Measurements from ENCODE around the gene IQCE.

DNA sequence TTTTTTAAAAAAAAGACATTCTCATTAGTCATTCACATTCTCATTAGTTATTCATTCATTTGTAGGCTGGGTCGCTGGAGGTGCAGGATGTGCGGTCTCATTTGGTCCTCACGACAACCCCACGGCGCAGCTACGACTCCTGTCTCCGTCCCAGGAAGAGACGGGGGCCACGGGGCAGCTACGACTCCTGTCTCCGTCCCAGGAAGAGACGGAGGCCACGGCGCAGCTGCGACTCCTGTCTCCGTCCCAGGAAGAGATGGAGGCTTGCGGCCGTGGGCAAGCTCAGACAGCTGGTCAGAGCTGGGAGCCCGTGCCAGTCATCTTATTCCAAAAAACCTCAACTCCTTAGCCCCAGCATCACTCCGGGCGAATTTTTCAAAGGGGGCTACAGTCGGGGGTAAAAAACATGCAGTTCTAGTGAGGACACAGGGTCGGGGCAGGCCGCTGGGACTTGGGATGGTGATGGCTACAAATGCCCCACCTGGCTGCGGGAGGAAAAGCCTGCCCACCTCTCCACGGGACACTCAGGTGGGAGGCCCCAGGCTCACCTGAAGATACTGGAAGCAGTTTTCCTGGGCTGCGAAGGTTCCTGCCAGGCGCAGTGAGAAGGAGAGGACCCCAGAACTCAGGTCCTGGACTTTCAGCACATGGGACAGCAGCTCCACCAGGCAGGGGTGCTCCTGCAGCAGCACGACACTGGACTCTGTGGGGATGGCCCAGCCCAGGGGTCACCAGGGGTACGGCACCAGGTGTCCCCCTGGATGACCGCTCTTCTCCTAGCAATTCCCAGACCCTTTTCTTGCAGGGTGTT, 11.8 kb upstream of the IQCE start:
- TF ChIP-seq, protein P1, sequence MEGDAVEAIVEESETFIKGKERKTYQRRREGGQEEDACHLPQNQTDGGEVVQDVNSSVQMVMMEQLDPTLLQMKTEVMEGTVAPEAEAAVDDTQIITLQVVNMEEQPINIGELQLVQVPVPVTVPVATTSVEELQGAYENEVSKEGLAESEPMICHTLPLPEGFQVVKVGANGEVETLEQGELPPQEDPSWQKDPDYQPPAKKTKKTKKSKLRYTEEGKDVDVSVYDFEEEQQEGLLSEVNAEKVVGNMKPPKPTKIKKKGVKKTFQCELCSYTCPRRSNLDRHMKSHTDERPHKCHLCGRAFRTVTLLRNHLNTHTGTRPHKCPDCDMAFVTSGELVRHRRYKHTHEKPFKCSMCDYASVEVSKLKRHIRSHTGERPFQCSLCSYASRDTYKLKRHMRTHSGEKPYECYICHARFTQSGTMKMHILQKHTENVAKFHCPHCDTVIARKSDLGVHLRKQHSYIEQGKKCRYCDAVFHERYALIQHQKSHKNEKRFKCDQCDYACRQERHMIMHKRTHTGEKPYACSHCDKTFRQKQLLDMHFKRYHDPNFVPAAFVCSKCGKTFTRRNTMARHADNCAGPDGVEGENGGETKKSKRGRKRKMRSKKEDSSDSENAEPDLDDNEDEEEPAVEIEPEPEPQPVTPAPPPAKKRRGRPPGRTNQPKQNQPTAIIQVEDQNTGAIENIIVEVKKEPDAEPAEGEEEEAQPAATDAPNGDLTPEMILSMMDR (IDR thresholded peaks at IDR 0.05; ENCODE audit: low read depth, low read length, poor library complexity, severe bottlenecking) = no peak
- no peak for TF ChIP-seq EZH2phosphoT487 (IDR thresholded peaks at IDR 0.05; ENCODE audit: borderline replicate concordance, low read length)

Measured in DOHH2 (cell line).